HepG2 (cell line): ENCODE data around the gene NDST1. TPM values are rescaled to one million over a fixed set of nuclear protein-coding genes. Genes with fewer than 3 reads are reported as not detected.
A peak's percentile ranks its signal among the peaks of the same experiment; 100 is the strongest.

Experiments used
- GTF3A ChIP-seq: sonication (generic); formaldehyde crosslinking; conservative IDR thresholded peaks from 2 replicates; pipeline ENCODE4 v1.4.0; 2020; ENCODE audit warnings: mild to moderate bottlenecking, missing genetic modification reagents
- MEF2D ChIP-seq: sonication (generic); formaldehyde crosslinking; IDR thresholded peaks from 2 replicates; pipeline ENCODE4 v1.5.1; 2020; ENCODE audit warnings: mild to moderate bottlenecking, missing genetic modification reagents
- SYNCRIP ChIP-seq: fragments of 200-400 bp; formaldehyde crosslinking; IDR thresholded peaks from 2 replicates; pipeline ENCODE4 v1.6.1; 2018; ENCODE audit warnings: mild to moderate bottlenecking, low read depth, low read length; ENCODE audit not compliant: insufficient read depth
- ZNF619 ChIP-seq: sonication (generic); formaldehyde crosslinking; IDR thresholded peaks from 2 replicates; pipeline ENCODE4 v1.4.0; 2020; ENCODE audit warnings: mild to moderate bottlenecking, missing genetic modification reagents
- ZNF644 ChIP-seq: IDR thresholded peaks from 2 replicates; pipeline ENCODE4 v1.6.1; 2016; ENCODE audit warnings: low read depth
- polyA plus RNA-seq, 8 experiments: library from polyadenylated mRNA; depleted of rRNA in 3 of 8; stranded (reverse) in 7 of 8; unstranded in 1 of 8; fragments of >200 nt; fragmentation: Illumina TruSeq in 4 of 8; extraction: Trizol in 4 of 8; gene quantifications; 2 replicates each; pipeline versions ENCODE4 v1.2.1 to v1.2.3, GENCODE V29; 2011 to 2016; ENCODE audit warnings: low read depth in 4 of 8, missing spikeins in 1 of 8, mixed read lengths in 1 of 8; ENCODE audit not compliant: insufficient read depth in 1 of 8
- total RNA-seq, 5 experiments: library from RNA; depleted of rRNA; stranded (reverse); fragments of >200 nt; fragmentation: Illumina TruSeq; extraction: Trizol; gene quantifications; 2 replicates each; pipeline ENCODE4 v1.2.3, GENCODE V29; 2016; ENCODE audit warnings: low read depth in 1 of 5
- TF ChIP-seq, protein P1 (sequence below), 2 experiments: fragments of 450-650 bp in 1 of 2; sonication (generic) in 1 of 2; formaldehyde crosslinking in 1 of 2; IDR thresholded peaks; 2 replicates each; pipeline versions ENCODE4 v1.6.1 to v1.8.0; 2016 to 2022; ENCODE audit warnings: antibody characterized with exemption in 1 of 2, mild to moderate bottlenecking in 1 of 2, missing genetic modification reagents in 1 of 2
- TF ChIP-seq, protein P2 (sequence below): sonication (generic); formaldehyde crosslinking; IDR thresholded peaks from 2 replicates; pipeline ENCODE4 v1.4.0; 2020; ENCODE audit warnings: mild to moderate bottlenecking, missing genetic modification reagents
- TF ChIP-seq, protein P3 (sequence below): sonication (generic); formaldehyde crosslinking; IDR thresholded peaks from 2 replicates; pipeline ENCODE4 v1.5.1; 2020; ENCODE audit warnings: mild to moderate bottlenecking, missing genetic modification reagents, borderline replicate concordance

The NDST1 gene
- total and polyA plus RNA-seq, 2 of the 13 experiments (the other 11 are each of a cell fraction or from before 2014, with no cell fraction given) = 23.8 to 26.2 TPM

DNA sequence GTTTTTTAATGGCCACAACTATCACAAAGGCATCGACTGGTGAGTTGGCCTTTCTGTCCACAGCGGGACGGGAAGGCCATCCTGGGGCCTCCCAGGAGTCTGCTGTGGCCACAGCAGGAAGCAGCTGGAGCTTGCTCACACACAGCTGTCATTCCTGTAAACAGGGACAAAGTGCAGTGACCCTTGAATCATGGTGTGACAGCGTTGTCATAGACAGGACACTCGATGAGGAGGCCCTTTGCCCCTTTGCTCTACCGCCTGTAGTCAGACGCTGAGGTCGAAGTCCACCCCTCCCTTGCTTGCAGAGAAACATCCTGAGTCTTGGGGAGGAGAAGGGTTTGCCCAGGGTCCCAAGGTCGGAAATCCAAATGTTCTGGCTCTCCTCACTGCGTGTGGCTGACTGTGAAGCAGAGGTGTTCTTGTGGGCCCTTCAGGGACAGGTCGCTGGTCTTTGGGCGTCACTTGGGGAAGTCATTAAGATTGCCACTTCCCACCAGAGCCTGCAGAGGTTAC lies 35.1 kb downstream of the NDST1 start (continued):
- TF ChIP-seq, protein P1, sequence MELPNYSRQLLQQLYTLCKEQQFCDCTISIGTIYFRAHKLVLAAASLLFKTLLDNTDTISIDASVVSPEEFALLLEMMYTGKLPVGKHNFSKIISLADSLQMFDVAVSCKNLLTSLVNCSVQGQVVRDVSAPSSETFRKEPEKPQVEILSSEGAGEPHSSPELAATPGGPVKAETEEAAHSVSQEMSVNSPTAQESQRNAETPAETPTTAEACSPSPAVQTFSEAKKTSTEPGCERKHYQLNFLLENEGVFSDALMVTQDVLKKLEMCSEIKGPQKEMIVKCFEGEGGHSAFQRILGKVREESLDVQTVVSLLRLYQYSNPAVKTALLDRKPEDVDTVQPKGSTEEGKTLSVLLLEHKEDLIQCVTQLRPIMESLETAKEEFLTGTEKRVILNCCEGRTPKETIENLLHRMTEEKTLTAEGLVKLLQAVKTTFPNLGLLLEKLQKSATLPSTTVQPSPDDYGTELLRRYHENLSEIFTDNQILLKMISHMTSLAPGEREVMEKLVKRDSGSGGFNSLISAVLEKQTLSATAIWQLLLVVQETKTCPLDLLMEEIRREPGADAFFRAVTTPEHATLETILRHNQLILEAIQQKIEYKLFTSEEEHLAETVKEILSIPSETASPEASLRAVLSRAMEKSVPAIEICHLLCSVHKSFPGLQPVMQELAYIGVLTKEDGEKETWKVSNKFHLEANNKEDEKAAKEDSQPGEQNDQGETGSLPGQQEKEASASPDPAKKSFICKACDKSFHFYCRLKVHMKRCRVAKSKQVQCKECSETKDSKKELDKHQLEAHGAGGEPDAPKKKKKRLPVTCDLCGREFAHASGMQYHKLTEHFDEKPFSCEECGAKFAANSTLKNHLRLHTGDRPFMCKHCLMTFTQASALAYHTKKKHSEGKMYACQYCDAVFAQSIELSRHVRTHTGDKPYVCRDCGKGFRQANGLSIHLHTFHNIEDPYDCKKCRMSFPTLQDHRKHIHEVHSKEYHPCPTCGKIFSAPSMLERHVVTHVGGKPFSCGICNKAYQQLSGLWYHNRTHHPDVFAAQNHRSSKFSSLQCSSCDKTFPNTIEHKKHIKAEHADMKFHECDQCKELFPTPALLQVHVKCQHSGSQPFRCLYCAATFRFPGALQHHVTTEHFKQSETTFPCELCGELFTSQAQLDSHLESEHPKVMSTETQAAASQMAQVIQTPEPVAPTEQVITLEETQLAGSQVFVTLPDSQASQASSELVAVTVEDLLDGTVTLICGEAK (IDR thresholded peaks at IDR 0.05) = no peak
- TF ChIP-seq, protein P1 (CRISPR knock-in tag; IDR thresholded peaks at IDR 0.05) = peak; percentile 89
- TF ChIP-seq ZNF619 (peak; percentile 88; the same call in 1 of the 2 replicates), SYNCRIP (no peak), ZNF644 (CRISPR knock-in tag) (peak; percentile 82; the same call in 1 of the 2 replicates), MEF2D (CRISPR knock-in tag) (peak; percentile 98), GTF3A (0 out of 2 replicates have a peak, but pooled peaks have one; percentile 34)
- TF ChIP-seq, protein P2, sequence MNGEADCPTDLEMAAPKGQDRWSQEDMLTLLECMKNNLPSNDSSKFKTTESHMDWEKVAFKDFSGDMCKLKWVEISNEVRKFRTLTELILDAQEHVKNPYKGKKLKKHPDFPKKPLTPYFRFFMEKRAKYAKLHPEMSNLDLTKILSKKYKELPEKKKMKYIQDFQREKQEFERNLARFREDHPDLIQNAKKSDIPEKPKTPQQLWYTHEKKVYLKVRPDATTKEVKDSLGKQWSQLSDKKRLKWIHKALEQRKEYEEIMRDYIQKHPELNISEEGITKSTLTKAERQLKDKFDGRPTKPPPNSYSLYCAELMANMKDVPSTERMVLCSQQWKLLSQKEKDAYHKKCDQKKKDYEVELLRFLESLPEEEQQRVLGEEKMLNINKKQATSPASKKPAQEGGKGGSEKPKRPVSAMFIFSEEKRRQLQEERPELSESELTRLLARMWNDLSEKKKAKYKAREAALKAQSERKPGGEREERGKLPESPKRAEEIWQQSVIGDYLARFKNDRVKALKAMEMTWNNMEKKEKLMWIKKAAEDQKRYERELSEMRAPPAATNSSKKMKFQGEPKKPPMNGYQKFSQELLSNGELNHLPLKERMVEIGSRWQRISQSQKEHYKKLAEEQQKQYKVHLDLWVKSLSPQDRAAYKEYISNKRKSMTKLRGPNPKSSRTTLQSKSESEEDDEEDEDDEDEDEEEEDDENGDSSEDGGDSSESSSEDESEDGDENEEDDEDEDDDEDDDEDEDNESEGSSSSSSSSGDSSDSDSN (CRISPR knock-in tag) = peak; percentile 82
- TF ChIP-seq, protein P3, sequence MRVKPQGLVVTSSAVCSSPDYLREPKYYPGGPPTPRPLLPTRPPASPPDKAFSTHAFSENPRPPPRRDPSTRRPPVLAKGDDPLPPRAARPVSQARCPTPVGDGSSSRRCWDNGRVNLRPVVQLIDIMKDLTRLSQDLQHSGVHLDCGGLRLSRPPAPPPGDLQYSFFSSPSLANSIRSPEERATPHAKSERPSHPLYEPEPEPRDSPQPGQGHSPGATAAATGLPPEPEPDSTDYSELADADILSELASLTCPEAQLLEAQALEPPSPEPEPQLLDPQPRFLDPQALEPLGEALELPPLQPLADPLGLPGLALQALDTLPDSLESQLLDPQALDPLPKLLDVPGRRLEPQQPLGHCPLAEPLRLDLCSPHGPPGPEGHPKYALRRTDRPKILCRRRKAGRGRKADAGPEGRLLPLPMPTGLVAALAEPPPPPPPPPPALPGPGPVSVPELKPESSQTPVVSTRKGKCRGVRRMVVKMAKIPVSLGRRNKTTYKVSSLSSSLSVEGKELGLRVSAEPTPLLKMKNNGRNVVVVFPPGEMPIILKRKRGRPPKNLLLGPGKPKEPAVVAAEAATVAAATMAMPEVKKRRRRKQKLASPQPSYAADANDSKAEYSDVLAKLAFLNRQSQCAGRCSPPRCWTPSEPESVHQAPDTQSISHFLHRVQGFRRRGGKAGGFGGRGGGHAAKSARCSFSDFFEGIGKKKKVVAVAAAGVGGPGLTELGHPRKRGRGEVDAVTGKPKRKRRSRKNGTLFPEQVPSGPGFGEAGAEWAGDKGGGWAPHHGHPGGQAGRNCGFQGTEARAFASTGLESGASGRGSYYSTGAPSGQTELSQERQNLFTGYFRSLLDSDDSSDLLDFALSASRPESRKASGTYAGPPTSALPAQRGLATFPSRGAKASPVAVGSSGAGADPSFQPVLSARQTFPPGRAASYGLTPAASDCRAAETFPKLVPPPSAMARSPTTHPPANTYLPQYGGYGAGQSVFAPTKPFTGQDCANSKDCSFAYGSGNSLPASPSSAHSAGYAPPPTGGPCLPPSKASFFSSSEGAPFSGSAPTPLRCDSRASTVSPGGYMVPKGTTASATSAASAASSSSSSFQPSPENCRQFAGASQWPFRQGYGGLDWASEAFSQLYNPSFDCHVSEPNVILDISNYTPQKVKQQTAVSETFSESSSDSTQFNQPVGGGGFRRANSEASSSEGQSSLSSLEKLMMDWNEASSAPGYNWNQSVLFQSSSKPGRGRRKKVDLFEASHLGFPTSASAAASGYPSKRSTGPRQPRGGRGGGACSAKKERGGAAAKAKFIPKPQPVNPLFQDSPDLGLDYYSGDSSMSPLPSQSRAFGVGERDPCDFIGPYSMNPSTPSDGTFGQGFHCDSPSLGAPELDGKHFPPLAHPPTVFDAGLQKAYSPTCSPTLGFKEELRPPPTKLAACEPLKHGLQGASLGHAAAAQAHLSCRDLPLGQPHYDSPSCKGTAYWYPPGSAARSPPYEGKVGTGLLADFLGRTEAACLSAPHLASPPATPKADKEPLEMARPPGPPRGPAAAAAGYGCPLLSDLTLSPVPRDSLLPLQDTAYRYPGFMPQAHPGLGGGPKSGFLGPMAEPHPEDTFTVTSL (CRISPR knock-in tag) = peak; percentile 95
